PFSK-1 (cell line): Measurements from ENCODE around the gene EXOC6B.

Source experiments
- FOXP2 ChIP-seq: optimal IDR thresholded peaks from 2 replicates; pipeline ENCODE3; 2011; ENCODE audit warnings: borderline replicate concordance, control low read depth, inconsistent platforms; ENCODE audit not compliant: insufficient read depth; ENCODE audit errors: extremely low read length, extremely low read depth
- POLR2AphosphoS5 ChIP-seq: IDR thresholded peaks from 2 replicates; pipeline ENCODE4 v1.6.1; 2012; ENCODE audit warnings: low read depth, mild to moderate bottlenecking, control low read depth, low read length, moderate library complexity
- SIN3A ChIP-seq: IDR thresholded peaks from 2 replicates; pipeline ENCODE4 v1.6.1; 2012; ENCODE audit warnings: mild to moderate bottlenecking, low read length, moderate library complexity, borderline replicate concordance; ENCODE audit not compliant: insufficient read depth
- TAF1 ChIP-seq: IDR thresholded peaks from 2 replicates; pipeline ENCODE4 v1.6.1; 2012; ENCODE audit warnings: low read length, control low read depth, borderline replicate concordance; ENCODE audit not compliant: insufficient read depth
- TF ChIP-seq, protein P1 (sequence below), 2 experiments: IDR thresholded peaks; 2 replicates each; pipeline versions ENCODE4 v1.6.1 to v1.8.0; 2011 to 2012; ENCODE audit warnings: low read depth in 2 of 2, low read length in 2 of 2, control low read depth in 1 of 2, inconsistent platforms in 1 of 2, mild to moderate bottlenecking in 1 of 2, moderate library complexity in 1 of 2; ENCODE audit not compliant: insufficient read depth in 1 of 2

The EXOC6B gene

GRCh38 chr2:72716601-72717000 lies 109.2 kb downstream of the EXOC6B start:
- TF ChIP-seq POLR2AphosphoS5 (no peak), FOXP2 (no peak), SIN3A (no peak), TAF1 (no peak)
- TF ChIP-seq, protein P1, sequence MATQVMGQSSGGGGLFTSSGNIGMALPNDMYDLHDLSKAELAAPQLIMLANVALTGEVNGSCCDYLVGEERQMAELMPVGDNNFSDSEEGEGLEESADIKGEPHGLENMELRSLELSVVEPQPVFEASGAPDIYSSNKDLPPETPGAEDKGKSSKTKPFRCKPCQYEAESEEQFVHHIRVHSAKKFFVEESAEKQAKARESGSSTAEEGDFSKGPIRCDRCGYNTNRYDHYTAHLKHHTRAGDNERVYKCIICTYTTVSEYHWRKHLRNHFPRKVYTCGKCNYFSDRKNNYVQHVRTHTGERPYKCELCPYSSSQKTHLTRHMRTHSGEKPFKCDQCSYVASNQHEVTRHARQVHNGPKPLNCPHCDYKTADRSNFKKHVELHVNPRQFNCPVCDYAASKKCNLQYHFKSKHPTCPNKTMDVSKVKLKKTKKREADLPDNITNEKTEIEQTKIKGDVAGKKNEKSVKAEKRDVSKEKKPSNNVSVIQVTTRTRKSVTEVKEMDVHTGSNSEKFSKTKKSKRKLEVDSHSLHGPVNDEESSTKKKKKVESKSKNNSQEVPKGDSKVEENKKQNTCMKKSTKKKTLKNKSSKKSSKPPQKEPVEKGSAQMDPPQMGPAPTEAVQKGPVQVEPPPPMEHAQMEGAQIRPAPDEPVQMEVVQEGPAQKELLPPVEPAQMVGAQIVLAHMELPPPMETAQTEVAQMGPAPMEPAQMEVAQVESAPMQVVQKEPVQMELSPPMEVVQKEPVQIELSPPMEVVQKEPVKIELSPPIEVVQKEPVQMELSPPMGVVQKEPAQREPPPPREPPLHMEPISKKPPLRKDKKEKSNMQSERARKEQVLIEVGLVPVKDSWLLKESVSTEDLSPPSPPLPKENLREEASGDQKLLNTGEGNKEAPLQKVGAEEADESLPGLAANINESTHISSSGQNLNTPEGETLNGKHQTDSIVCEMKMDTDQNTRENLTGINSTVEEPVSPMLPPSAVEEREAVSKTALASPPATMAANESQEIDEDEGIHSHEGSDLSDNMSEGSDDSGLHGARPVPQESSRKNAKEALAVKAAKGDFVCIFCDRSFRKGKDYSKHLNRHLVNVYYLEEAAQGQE (IDR thresholded peaks at IDR 0.05; ENCODE audit: insufficient read depth in 1 of 2, low read depth in 2 of 2, low read length in 2 of 2), result no peak

GRCh38 chr2:72713857-72714256 lies 112.0 kb downstream of the EXOC6B start:
- no peak for TF ChIP-seq SIN3A
- TF ChIP-seq TAF1, result no peak
- no peak for TF ChIP-seq POLR2AphosphoS5
- TF ChIP-seq, protein P1 (IDR thresholded peaks at IDR 0.05; ENCODE audit: insufficient read depth in 1 of 2, low read depth in 2 of 2, low read length in 2 of 2), result no peak
- no peak for TF ChIP-seq FOXP2

- no peak for TF ChIP-seq FOXP2
- no peak for TF ChIP-seq POLR2AphosphoS5
- TF ChIP-seq, protein P1 (IDR thresholded peaks at IDR 0.05; ENCODE audit: insufficient read depth in 1 of 2, low read depth in 2 of 2, low read length in 2 of 2), result no peak
- TF ChIP-seq SIN3A, result no peak
- TF ChIP-seq TAF1, result no peak
Measured at GRCh38 chr2:72712977-72713376, 112.9 kb downstream of the EXOC6B start.

DNA sequence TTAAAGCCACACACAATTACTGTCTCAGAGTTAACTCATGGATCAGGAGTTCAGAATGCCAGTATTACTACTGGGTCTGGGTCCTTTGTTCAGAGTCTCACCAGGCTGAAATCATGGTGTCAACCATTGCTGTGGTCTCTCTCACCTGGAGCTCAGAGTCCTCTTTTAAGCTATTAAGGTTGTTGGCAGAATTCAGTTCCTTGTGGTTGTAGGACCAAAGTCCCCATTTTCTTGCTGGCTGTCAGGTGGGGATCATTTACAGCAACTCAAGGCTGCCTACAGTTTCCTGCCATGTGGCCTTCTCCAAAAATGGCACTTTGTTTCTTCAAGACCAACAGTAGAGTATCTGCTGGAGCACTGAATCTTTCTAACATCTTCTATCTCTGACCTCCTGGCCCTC lies 113.5 kb downstream of the EXOC6B start:
- TF ChIP-seq POLR2AphosphoS5 (no peak), FOXP2 (no peak), TAF1 (no peak), SIN3A (no peak)
- TF ChIP-seq, protein P1 (IDR thresholded peaks at IDR 0.05; ENCODE audit: insufficient read depth in 1 of 2, low read depth in 2 of 2, low read length in 2 of 2), result no peak

DNA sequence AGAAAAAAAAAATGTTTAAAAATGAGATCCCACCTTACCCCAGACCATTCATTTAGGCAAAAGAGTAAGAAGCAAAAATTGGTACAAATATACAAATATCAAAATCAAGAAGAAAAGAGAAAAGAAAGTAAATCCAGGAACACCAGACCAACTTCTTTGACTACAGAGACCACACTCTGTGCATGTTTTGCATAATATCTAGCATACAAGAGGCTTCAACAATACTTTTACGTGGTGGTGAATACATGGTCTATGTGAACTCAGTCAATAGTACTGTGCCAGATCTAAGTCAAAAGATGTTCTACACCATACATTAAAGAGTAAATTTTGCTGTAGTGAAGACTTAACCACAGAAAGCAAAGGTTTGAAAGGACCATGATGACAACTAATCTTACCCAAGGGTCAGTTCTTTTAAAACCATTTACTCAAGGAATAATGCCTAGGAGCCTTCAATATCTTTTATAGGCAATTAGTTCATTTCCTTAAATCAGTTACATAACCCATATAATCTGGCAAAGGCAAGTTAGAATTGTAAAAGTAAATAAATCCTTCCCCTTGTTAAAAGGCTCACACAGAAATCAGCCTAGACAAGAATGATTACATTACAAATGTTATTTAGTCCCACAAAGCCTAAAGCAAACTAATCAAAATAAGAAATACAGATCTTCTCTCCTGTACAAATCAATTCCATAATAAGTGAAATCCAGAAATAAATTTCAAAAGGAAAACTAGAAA lies 115.2 kb downstream of the EXOC6B start:
- TF ChIP-seq POLR2AphosphoS5 (no peak), SIN3A (no peak), FOXP2 (no peak), TAF1 (no peak)
- TF ChIP-seq, protein P1 (IDR thresholded peaks at IDR 0.05; ENCODE audit: insufficient read depth in 1 of 2, low read depth in 2 of 2, low read length in 2 of 2), result no peak
